HCT116 (cell line): ENCODE data around the gene HK1. TPM values are rescaled to one million over a fixed set of nuclear protein-coding genes. Genes with fewer than 3 reads are reported as not detected.

Source experiments
- ATAC-seq: fragments of 200-7000 bp; cut with Tn5 transposase; 2 replicates; pipeline ENCODE4 v1.9.1; 2020; ENCODE audit warnings: mild to moderate bottlenecking, moderate library complexity
- BruUV-seq: library from RNA; stranded (reverse); fragments of 400-500 nt; replicated peaks from 2 replicates; lab custom pipeline; 2021; lab: Mats Ljungman, UMichigan
- CTCF ChIA-PET: fragments of 300-600 bp; sonication (Branson Sonifier 250); formaldehyde crosslinking; loops from one replicate; lab custom pipeline; 2021; ENCODE audit warnings: antibody characterized with exemption; lab: Charles Lee
- POLR2A ChIA-PET: fragments of 300-600, 350-600 bp; sonication (Branson Sonifier 250); formaldehyde crosslinking; loops from one replicate; lab custom pipeline; 2021; ENCODE audit warnings: antibody characterized with exemption; lab: Charles Lee
- RAD21 ChIA-PET, 2 experiments: fragments of 300-600 bp; sonication (Branson Sonifier 250); formaldehyde crosslinking; loops; one replicate each; lab custom pipeline; 2023; ENCODE audit warnings: low total read pairs in 2 of 2; ENCODE audit not compliant: uncharacterized antibody in 2 of 2, unreplicated experiment in 2 of 2, low non-redundant PET in 1 of 2; lab: Charles Lee
- DNase-seq: peaks from one replicate; pipeline ENCODE4 v3.0.0-alpha.2; 2010; ENCODE audit warnings: low read depth, low spot score
- H2AFZ ChIP-seq: fragments of 200-600 bp; shearing (Covaris generic), sonication (generic); 2 replicates; pipeline ENCODE4 v1.6.1; 2017; ENCODE audit warnings: low read depth, mixed run types, mixed read lengths, antibody characterized with exemption, low read length; ENCODE audit not compliant: poor library complexity, severe bottlenecking
- H3K27ac ChIP-seq: 2 replicates; pipeline ENCODE4 v1.5.1; 2012; ENCODE audit warnings: low read depth, low read length
- H3K27me3 ChIP-seq: fragments of 200-600 bp; sonication (generic); 2 replicates; pipeline ENCODE4 v1.6.1; 2016; ENCODE audit warnings: mixed run types, low read length, mixed read lengths; ENCODE audit not compliant: insufficient read depth
- H3K36me3 ChIP-seq, 2 experiments: fragments of 200-500 bp in 1 of 2; fragments of 200-600 bp in 1 of 2; sonication (Bioruptor generic) in 1 of 2; sonication (generic) in 1 of 2; 2 replicates each; pipeline versions ENCODE4 v1.5.1 to v1.6.1; 2014 to 2016; ENCODE audit warnings: low read length in 2 of 2, inconsistent platforms in 1 of 2, mixed read lengths in 1 of 2, mixed run types in 1 of 2; ENCODE audit not compliant: insufficient read depth in 2 of 2, control insufficient read depth in 1 of 2
- H3K4me1 ChIP-seq, 2 experiments: fragments of 200-600 bp in 1 of 2; sonication (generic) in 1 of 2; 2 replicates each; pipeline versions ENCODE4 v1.5.1 to v1.6.1; 2012 to 2017; ENCODE audit warnings: low read length in 2 of 2, inconsistent platforms in 1 of 2, mild to moderate bottlenecking in 1 of 2, mixed read lengths in 1 of 2, mixed run types in 1 of 2, moderate library complexity in 1 of 2; ENCODE audit not compliant: insufficient read depth in 2 of 2, control insufficient read depth in 1 of 2
- H3K4me2 ChIP-seq: fragments of 200-600 bp; sonication (generic); 2 replicates; pipeline ENCODE4 v1.6.1; 2017; ENCODE audit warnings: mixed run types, low read length, mixed read lengths
- H3K4me3 ChIP-seq, 2 experiments: fragments of 200-600 bp in 1 of 2; sonication (generic) in 1 of 2; replicated peaks in 1 of 2; 2 replicates each; pipeline ENCODE4 v1.5.1; 2011 to 2016; ENCODE audit warnings: low read length in 2 of 2, control low read depth in 1 of 2, low read depth in 1 of 2, mild to moderate bottlenecking in 1 of 2, mixed read lengths in 1 of 2, mixed run types in 1 of 2
- H3K79me2 ChIP-seq: fragments of 200-600 bp; sonication (generic); 2 replicates; pipeline ENCODE4 v1.6.1; 2017; ENCODE audit warnings: mild to moderate bottlenecking, mixed run types, low read length, moderate library complexity, mixed read lengths; ENCODE audit not compliant: insufficient read depth
- H3K9ac ChIP-seq: fragments of 200-600 bp; sonication (generic); 2 replicates; pipeline ENCODE4 v1.6.1; 2016; ENCODE audit warnings: low read length, mixed read lengths
- H3K9me2 ChIP-seq: fragments of 200-600 bp; sonication (generic), shearing (Covaris generic); 2 replicates; pipeline ENCODE4 v1.6.1; 2017; ENCODE audit warnings: mixed run types, mild to moderate bottlenecking, moderate library complexity; ENCODE audit not compliant: insufficient read depth
- H3K9me3 ChIP-seq, 2 experiments: fragments of 200-500 bp in 1 of 2; fragments of 200-600 bp in 1 of 2; sonication (Bioruptor generic) in 1 of 2; sonication (generic) in 1 of 2; 2 replicates each; pipeline ENCODE4 v1.6.1; 2014 to 2017; ENCODE audit warnings: low read length in 2 of 2, mixed read lengths in 2 of 2, inconsistent platforms in 1 of 2, low read depth in 1 of 2, mild to moderate bottlenecking in 1 of 2, mixed run types in 1 of 2, moderate library complexity in 1 of 2; ENCODE audit not compliant: control insufficient read depth in 1 of 2, insufficient read depth in 1 of 2
- H4K20me1 ChIP-seq: fragments of 200-600 bp; sonication (generic), shearing (Covaris generic); 2 replicates; pipeline ENCODE4 v1.6.1; 2017; ENCODE audit warnings: mixed run types, mild to moderate bottlenecking, moderate library complexity; ENCODE audit not compliant: insufficient read depth
- ATF3 ChIP-seq: IDR thresholded peaks from 2 replicates; pipeline ENCODE4 v1.6.1; 2012
- EGR1 ChIP-seq: IDR thresholded peaks from 2 replicates; pipeline ENCODE4 v1.6.1; 2012; ENCODE audit warnings: low read depth
- EZH2phosphoT487 ChIP-seq: fragments of 200-600 bp; IDR thresholded peaks from 2 replicates; pipeline ENCODE4 v1.6.1; 2018; ENCODE audit warnings: antibody characterized with exemption, borderline replicate concordance
- FOSL1 ChIP-seq: IDR thresholded peaks from 2 replicates; pipeline ENCODE4 v1.6.1; 2012; ENCODE audit warnings: low read depth
- JUND ChIP-seq: IDR thresholded peaks from 2 replicates; pipeline ENCODE4 v1.6.1; 2012
- MAX ChIP-seq: IDR thresholded peaks from 2 replicates; pipeline ENCODE4 v1.6.1; 2012
- POLR2A ChIP-seq: IDR thresholded peaks from 2 replicates; pipeline ENCODE4 v1.7.0; 2011; ENCODE audit warnings: borderline replicate concordance; ENCODE audit not compliant: insufficient read depth, insufficient read length; ENCODE audit errors: extremely low read depth
- POLR2AphosphoS5 ChIP-seq: IDR thresholded peaks from 2 replicates; pipeline ENCODE4 v1.6.1; 2011; ENCODE audit warnings: mild to moderate bottlenecking, low read depth, low read length, moderate library complexity
- SRF ChIP-seq: IDR thresholded peaks from 2 replicates; pipeline ENCODE4 v1.6.1; 2012; ENCODE audit warnings: low read depth
- TCF7L2 ChIP-seq: IDR thresholded peaks from 2 replicates; pipeline ENCODE4 v1.7.0; 2011; ENCODE audit warnings: borderline replicate concordance, inconsistent platforms; ENCODE audit not compliant: insufficient read depth, insufficient read length; ENCODE audit errors: extremely low read depth
- ZBTB33 ChIP-seq: IDR thresholded peaks from 2 replicates; pipeline ENCODE4 v1.6.1; 2011; ENCODE audit warnings: mild to moderate bottlenecking, low read length, moderate library complexity; ENCODE audit not compliant: insufficient replicate concordance; ENCODE audit errors: extremely low read depth
- ZFX ChIP-seq: fragments of 450-650 bp; IDR thresholded peaks from 2 replicates; pipeline ENCODE4 v1.6.1; 2017
- ZNF274 ChIP-seq: fragments of 200-500 bp; sonication (Bioruptor generic); IDR thresholded peaks from 2 replicates; pipeline ENCODE4 v1.6.1; 2014; ENCODE audit warnings: mild to moderate bottlenecking, low read depth, low read length, inconsistent platforms
- intact Hi-C: fragments of 100-400 bp; cut with micrococcal nuclease; formaldehyde crosslinking; loops from 2 replicates; pipeline ENCODE4 v1.10.0; 2022
- total RNA-seq: library from RNA; stranded (reverse); gene quantifications from one replicate; pipeline ENCODE4 v1.2.1, GENCODE V29; 2021; ENCODE audit not compliant: unreplicated experiment

HK1 gene
- total RNA-seq, 1 experiment from 2014 or later = 50.3 TPM

- no peaks in the 10 kb centered on the region for H3K36me3 ChIP-seq
- ATAC-seq = no peak
- intact Hi-C loops = no loop called here
- no TSS peak for BruUV-seq
- H2AFZ ChIP-seq = no peak overlapping the region
- H3K4me2 ChIP-seq = no peak overlapping the region
- no peak overlapping the region for H3K27ac ChIP-seq
- no peaks in the 10 kb centered on the region for H3K4me1 ChIP-seq
- ChIA-PET POLR2A (no interaction called here), CTCF (no interaction called here), RAD21 (no interaction called here)
- 0 out of 2 replicates have a peak, but pooled peaks cover 3% of the 10 kb centered on the region for H4K20me1 ChIP-seq
- no peaks in the 10 kb centered on the region for H3K27me3 ChIP-seq
- no peaks in the 10 kb centered on the region for H3K9me3 ChIP-seq
- no peak for TF ChIP-seq EGR1
- no peak for TF ChIP-seq MAX
- no peak for TF ChIP-seq ATF3
- no peak for TF ChIP-seq FOSL1
- TF ChIP-seq POLR2A = no peak
- no peak for TF ChIP-seq ZFX
- no peak for TF ChIP-seq POLR2AphosphoS5
- TF ChIP-seq ZNF274 = no peak
- TF ChIP-seq JUND = no peak
- TF ChIP-seq SRF = no peak
- TF ChIP-seq ZBTB33 = no peak
- no peak for TF ChIP-seq EZH2phosphoT487
- TF ChIP-seq TCF7L2 = no peak
- H3K4me3 ChIP-seq = no peak overlapping the region
- no peaks in the 10 kb centered on the region for H3K79me2 ChIP-seq
- DNase-seq = no peak
- no peaks in the 10 kb centered on the region for H3K9me2 ChIP-seq
- H3K9ac ChIP-seq = no peak overlapping the region
Measured at GRCh38 chr10:69349542-69349888, 71.2 kb downstream of the HK1 start.
